Mammary epithelial cell (primary cell): ENCODE data around the gene CAT.

ENCODE experiments used
- EZH2 ChIP-seq: IDR thresholded peaks from 2 replicates; pipeline ENCODE4 v1.6.1; 2012; ENCODE audit warnings: low read length, inconsistent platforms, borderline replicate concordance
- TF ChIP-seq, protein P1 (sequence below), 2 donors: IDR thresholded peaks in 1 of 2; conservative IDR thresholded peaks in 1 of 2; 2 replicates each; pipeline ENCODE4 v1.5.1; 2011 to 2012; ENCODE audit warnings: inconsistent platforms in 2 of 2, low read length in 2 of 2, mild to moderate bottlenecking in 2 of 2, control low read depth in 1 of 2, low read depth in 1 of 2; ENCODE audit not compliant: insufficient read depth in 1 of 2; ENCODE audit errors: extremely low read depth in 1 of 2

DNA sequence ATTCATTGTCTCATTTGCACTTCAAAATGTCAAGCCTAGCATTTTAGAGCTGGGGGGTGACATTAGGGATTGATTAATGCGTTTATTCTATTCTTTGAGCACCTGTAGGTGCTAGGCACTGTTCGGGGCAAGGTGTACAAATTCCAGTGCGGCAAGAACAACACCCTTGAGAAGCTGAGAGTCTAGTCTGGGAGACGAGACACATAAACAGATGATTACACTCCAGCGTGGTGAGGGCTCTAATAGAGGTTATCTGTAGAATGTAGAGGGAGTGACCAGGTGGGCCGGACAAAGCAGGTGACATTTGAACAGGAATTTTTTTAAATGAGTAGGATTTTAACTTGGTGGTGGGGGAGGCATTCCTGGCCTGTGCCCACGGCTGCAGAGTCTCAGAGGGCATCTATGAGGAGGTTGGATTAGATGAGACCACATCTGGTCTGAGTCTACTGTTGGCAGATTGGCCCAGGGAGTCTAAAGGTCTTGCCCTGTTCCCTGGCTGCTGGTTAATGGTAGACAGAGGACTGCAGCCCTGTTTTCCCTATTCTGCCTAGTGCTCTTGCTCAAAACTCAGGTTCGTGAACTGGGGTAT is 970 bp downstream of the CAT start:
- TF ChIP-seq, protein P1, sequence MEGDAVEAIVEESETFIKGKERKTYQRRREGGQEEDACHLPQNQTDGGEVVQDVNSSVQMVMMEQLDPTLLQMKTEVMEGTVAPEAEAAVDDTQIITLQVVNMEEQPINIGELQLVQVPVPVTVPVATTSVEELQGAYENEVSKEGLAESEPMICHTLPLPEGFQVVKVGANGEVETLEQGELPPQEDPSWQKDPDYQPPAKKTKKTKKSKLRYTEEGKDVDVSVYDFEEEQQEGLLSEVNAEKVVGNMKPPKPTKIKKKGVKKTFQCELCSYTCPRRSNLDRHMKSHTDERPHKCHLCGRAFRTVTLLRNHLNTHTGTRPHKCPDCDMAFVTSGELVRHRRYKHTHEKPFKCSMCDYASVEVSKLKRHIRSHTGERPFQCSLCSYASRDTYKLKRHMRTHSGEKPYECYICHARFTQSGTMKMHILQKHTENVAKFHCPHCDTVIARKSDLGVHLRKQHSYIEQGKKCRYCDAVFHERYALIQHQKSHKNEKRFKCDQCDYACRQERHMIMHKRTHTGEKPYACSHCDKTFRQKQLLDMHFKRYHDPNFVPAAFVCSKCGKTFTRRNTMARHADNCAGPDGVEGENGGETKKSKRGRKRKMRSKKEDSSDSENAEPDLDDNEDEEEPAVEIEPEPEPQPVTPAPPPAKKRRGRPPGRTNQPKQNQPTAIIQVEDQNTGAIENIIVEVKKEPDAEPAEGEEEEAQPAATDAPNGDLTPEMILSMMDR (conservative IDR thresholded peaks at IDR 0.05 in 1 of 2, IDR thresholded peaks at IDR 0.05 in 1 of 2; ENCODE audit: extremely low read depth in 1 of 2, insufficient read depth in 1 of 2, low read depth in 1 of 2, low read length in 2 of 2): no peak
- no peak for TF ChIP-seq EZH2
